Small intestine (tissue), 7 donors: Measurements from ENCODE around the gene PRDM16. TPM values are rescaled to one million over a fixed set of nuclear protein-coding genes. Genes with fewer than 3 reads are reported as not detected.

Experiments used
- DNase-seq, 2 donors: peaks; one replicate each; pipeline versions ENCODE4 v3.0.0 to v3.0.0-alpha.2; 2013
- FAIRE-seq: peaks from 2 replicates; lab custom pipeline; 2012; peaks lifted over from hg19 to GRCh38; lab: Jason Lieb, UNC
- H3K27ac ChIP-seq, 3 donors: one replicate each; pipeline ENCODE4 v1.5.1; 2013; ENCODE audit warnings: low read length in 2 of 3, mild to moderate bottlenecking in 2 of 3, control low read depth in 1 of 3, inconsistent platforms in 1 of 3, low read depth in 1 of 3, moderate library complexity in 1 of 3
- H3K27me3 ChIP-seq, 3 donors: one replicate each; pipeline ENCODE4 v1.6.1; 2013; ENCODE audit warnings: low read length in 3 of 3, inconsistent platforms in 1 of 3; ENCODE audit not compliant: control insufficient read depth in 3 of 3, insufficient read depth in 3 of 3
- H3K36me3 ChIP-seq, 3 donors: one replicate each; pipeline ENCODE4 v1.6.1; 2013; ENCODE audit warnings: low read length in 3 of 3, inconsistent platforms in 1 of 3, low read depth in 1 of 3, mild to moderate bottlenecking in 1 of 3, moderate library complexity in 1 of 3; ENCODE audit not compliant: control insufficient read depth in 3 of 3, insufficient read depth in 2 of 3
- H3K4me1 ChIP-seq, 3 donors: one replicate each; pipeline ENCODE4 v1.6.1; 2013; ENCODE audit warnings: low read length in 2 of 3, inconsistent platforms in 1 of 3, low read depth in 1 of 3, mild to moderate bottlenecking in 1 of 3, moderate library complexity in 1 of 3; ENCODE audit not compliant: control insufficient read depth in 3 of 3, insufficient read depth in 2 of 3
- H3K4me3 ChIP-seq, 3 donors: one replicate each; pipeline ENCODE4 v1.5.1; 2013; ENCODE audit warnings: low read length in 3 of 3, control low read depth in 1 of 3, inconsistent platforms in 1 of 3, low read depth in 1 of 3, mild to moderate bottlenecking in 1 of 3, moderate library complexity in 1 of 3
- H3K9me3 ChIP-seq, 2 donors: one replicate each; pipeline ENCODE4 v1.6.1; 2013; ENCODE audit warnings: low read depth in 1 of 2, low read length in 1 of 2; ENCODE audit not compliant: control insufficient read depth in 2 of 2, insufficient read depth in 1 of 2
- WGBS, 3 donors: extraction: QIAGEN DNeasy Blood & Tissue Kit; methylation state at CpG; one replicate each; pipeline ENCODE4 v1.1.7; 2013; 5-methylcytosine and 5-hydroxymethylcytosine counted together
- polyA plus RNA-seq, 4 donors: library from polyadenylated mRNA; stranded (reverse) in 3 of 4; unstranded in 1 of 4; fragments of 200-250 nt in 3 of 4; fragments of 120-200 nt in 1 of 4; gene quantifications; one replicate each; pipeline versions ENCODE4 v1.2.1 to v1.2.3, GENCODE V29; 2013
- donor health status: healthy with polysubstance abuse.
- donor health status: control.
- donor health status: control.
- donor health status: Bipolar disorder and iron deficiency.
- donor health status: healthy.

Gene PRDM16
- polyA plus RNA-seq, 4 donors, result 5.4 to 11.4 (median 8.2) TPM

DNA sequence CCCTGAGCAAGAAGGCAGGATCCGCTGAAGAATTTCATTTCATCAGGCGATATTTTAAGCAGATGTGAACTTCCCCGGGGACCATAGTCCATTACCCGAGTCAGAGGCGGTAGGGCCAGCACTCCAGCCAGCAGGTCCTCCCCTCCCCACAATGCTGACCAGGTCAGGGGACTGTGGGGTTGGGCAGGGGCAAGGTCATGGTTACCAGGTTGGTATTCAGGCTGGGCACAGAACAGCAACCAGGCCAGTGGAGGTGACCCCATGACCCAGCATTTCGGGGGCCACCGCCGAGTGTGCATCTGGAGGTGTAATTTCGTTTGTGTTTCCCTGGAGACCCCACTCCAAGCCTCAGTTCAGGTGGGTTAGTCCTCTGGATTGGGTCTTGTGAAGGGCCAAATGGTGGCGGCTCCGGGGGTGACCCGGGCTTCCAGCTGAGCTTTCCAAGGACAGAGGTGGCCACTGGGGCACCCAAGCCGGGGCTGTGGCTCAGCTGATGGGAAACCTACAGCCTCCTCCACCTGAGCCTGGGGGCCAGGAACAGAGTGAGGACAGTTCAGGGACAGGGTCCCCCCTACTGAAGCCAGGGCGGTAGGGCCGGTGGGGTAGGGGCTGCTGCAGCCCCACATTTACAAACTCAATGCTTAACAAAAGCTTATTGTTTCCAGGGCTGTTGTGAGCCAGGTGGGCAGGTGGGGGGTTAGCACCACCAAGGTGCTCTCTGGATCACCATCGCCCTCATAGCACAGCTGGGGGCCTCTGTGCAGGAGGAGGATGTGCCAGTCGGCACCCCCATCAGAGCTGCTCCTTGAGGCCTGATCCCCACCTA, 2.8 kb downstream of the PRDM16 start:
- Histone ChIP-seq H3K4me3 (peak overlapping the region in 2 of 3 donors; percentile 43 to 63), H3K36me3 (peaks cover 0 to 12% (median 0%) of the 10 kb centered on the region in 3 donors), H3K27ac (peak overlapping the region; percentile 72 to 87 (median 76)), H3K27me3 (peaks cover 2 to 44% (median 25%) of the 10 kb centered on the region in 3 donors), H3K9me3 (no peaks in the 10 kb centered on the region), H3K4me1 (peaks cover 0 to 6% (median 0%) of the 10 kb centered on the region in 3 donors)
- FAIRE-seq, result no peak
- DNase-seq, result peak; percentile 26 to 49
- 16 to 53% (median 34%) methylated on average over 16 to 17 of the region's 17 CpGs for WGBS, 3 donors

DNA sequence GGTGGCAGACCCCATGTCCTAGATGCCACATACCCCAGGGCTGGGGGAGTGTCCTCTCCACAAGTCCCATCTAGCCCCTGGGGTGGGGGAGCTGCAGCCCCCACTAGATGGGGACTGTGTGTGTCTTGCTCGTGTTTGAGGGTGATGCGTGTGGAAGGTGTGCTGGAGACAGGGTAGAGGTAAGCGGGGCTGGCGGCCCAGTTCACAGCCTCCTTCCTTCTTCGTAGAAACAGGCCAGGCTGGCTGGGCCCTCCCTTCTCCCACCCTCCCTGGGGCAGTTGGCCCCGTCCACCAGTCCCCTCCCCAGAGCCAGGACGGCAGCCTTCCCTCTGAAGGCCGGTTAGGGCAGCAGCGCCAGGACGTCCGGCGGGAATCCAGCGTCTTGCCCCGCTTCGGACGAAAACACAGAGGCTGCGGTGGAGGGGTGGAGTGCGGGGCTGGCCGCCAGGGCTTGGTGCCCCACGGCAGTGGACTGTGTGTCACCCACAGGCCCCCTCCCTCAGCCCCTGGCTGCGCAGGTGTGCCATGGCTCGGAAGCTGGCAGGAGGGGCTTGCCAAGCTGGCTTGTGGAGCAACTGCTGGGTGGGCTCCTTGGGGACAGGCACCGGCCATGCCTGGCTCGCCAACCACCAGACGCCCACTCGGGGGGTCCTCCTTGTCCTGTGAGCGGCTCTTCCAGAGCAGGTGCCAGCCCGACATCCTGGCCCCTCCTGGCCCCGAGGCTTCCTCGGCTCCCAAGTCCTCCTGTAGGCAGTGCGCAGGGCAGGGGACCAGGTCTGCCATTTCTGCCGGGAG, 3.6 kb downstream of the PRDM16 start:
- FAIRE-seq (no peak), DNase-seq (peak; percentile 39 to 53)
- Histone ChIP-seq H3K27me3 (peaks cover 0 to 38% (median 20%) of the 10 kb centered on the region in 3 donors), H3K27ac (peak overlapping the region; percentile 72 to 87 (median 76)), H3K4me1 (peaks cover 0 to 5% (median 0%) of the 10 kb centered on the region in 3 donors), H3K36me3 (peaks cover 0 to 10% (median 0%) of the 10 kb centered on the region in 3 donors), H3K4me3 (peak overlapping the region in 2 of 3 donors; percentile 43 to 63), H3K9me3 (no peaks in the 10 kb centered on the region)
- WGBS, 3 donors, result 7 to 34% (median 27%) methylated on average over 23 to 32 of the region's 32 CpGs

DNA sequence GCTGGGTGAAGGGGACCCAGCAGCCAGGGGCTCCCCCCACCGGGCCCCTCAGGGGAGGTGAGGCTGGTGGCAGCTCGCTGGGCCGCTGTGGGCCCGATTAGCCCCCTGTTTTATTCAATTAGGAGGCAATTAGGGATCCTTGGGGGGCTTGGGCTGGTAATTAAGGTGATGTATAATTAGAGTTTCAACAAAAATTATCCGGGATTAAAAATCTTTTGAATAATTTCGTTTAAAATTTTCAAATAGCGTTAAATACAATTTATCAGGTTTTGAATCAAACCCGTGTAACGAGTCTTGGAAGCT, 4.1 kb downstream of the PRDM16 start:
- FAIRE-seq, result no peak
- H3K27ac ChIP-seq, result peak overlapping the region in 2 of 3 donors; percentile 72 to 76
- peaks cover 0 to 11% (median 0%) of the 10 kb centered on the region in 3 donors for H3K36me3 ChIP-seq
- 1 to 10% (median 6%) methylated on average over 9 of the region's 9 CpGs for WGBS, 3 donors
- H3K27me3 ChIP-seq, result peaks cover 0 to 34% (median 16%) of the 10 kb centered on the region in 3 donors
- no peaks in the 10 kb centered on the region for H3K9me3 ChIP-seq
- peak overlapping the region in 2 of 3 donors; percentile 43 to 63 for H3K4me3 ChIP-seq
- no peak for DNase-seq
- H3K4me1 ChIP-seq, result peaks cover 0 to 5% (median 0%) of the 10 kb centered on the region in 3 donors

DNA sequence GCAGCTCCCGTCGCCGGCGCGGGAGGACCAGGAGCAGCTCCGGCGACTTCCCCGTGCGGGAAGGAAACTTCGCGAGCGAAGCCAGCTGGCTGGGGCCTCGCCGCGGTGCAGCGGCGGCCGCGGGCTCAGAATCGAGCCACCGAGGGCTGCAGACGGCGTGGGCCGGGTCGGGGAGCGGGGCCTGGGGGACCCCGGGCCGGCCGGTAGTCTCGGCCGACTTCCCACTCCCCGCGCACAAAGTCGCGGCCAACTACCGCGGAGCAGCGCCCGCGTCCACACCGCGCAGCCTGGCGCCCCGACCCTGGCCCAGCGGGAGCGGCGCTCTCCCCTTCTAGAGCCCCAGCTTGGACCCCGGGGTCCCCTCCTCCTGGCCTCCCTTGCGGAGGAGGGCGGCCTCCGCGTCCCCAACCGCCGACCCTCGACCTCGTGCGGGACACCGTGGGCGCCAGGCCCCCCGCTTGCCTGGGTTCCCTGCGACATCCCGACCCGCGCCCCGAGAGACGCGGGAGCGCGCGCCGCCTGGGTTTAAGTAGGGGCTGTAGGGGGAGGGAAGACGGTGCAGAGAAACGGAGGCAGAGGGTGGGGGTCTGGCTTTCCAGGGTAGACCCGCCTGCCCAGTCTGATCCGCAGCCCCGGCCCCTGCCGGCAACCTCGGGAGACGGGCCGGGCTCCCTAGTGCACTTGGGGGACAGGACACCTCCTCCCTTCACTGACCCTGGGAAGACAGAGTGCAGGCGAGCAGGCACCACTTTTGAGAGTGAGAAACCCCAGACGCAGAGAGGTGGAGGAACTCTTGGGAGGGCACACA, 4.7 kb downstream of the PRDM16 start:
- no peak for FAIRE-seq
- peaks cover 0 to 31% (median 16%) of the 10 kb centered on the region in 3 donors for H3K27me3 ChIP-seq
- peaks cover 0 to 11% (median 0%) of the 10 kb centered on the region in 3 donors for H3K36me3 ChIP-seq
- peak overlapping the region in 2 of 3 donors; percentile 43 to 53 for H3K4me3 ChIP-seq
- H3K9me3 ChIP-seq, result no peaks in the 10 kb centered on the region
- DNase-seq, result peak; percentile 42 to 44
- peaks cover 0 to 5% (median 0%) of the 10 kb centered on the region in 3 donors for H3K4me1 ChIP-seq
- peak overlapping the region in 2 of 3 donors; percentile 20 to 72 for H3K27ac ChIP-seq
- 5 to 16% (median 8%) methylated on average over 62 to 82 of the region's 82 CpGs for WGBS, 3 donors

DNA sequence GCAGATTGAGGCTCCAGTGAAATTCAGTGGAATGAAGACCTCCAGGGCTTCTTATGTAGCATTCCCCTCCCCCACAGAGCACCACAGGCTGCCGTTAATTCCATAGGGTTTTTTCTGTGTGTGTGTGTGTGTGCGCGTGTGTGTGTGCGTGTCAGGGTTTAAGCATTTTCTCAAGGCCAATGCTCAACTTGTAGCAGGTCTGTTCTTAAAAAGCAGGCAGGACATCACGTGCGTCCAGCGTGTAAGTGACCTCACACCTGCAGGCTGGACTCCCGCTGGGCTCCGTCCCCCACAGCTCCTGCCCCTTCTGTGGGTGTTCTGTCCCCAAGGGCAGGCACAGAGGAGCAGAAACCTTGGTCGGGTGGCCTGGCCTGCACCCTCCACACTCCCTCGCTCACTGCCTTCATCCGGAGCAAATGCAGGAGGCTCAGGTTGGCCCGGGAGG, 5.3 kb downstream of the PRDM16 start:
- H3K27me3 ChIP-seq, result peaks cover 0 to 28% (median 16%) of the 10 kb centered on the region in 3 donors
- 26 to 54% (median 43%) methylated on average over 13 of the region's 13 CpGs for WGBS, 3 donors
- DNase-seq (peak; percentile 25 to 26), FAIRE-seq (no peak)
- H3K27ac ChIP-seq, result peak overlapping the region in 1 of 3 donors; percentile 20
- H3K36me3 ChIP-seq, result peaks cover 0 to 11% (median 0%) of the 10 kb centered on the region in 3 donors
- no peaks in the 10 kb centered on the region for H3K9me3 ChIP-seq
- H3K4me1 ChIP-seq, result peaks cover 0 to 5% (median 0%) of the 10 kb centered on the region in 3 donors
- peak overlapping the region in 2 of 3 donors; percentile 24 to 53 for H3K4me3 ChIP-seq

DNA sequence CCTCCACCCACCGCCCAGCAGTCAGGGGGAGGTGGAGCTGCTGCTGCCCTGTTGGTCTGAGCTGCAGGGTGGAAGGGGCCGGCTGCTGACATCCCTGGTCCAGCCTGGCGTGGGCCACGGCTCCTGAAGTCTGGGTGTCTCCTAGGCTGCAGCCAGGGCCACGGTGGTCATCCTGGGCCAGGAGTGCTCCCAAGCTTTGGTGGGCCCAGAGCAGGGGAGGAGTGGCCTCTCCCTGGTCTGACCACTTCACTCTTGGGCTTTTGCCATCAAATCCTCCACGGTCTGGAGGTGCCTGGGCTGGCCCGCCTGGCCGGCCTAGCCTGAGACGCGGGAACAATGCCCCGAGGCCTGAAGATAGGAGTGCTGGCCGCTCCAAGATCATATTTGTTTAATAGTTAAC, 5.8 kb downstream of the PRDM16 start:
- Histone ChIP-seq H3K27ac (peak overlapping the region in 1 of 3 donors; percentile 7), H3K27me3 (peaks cover 0 to 28% (median 16%) of the 10 kb centered on the region in 3 donors), H3K4me1 (peaks cover 0 to 5% (median 0%) of the 10 kb centered on the region in 3 donors), H3K4me3 (no peak overlapping the region), H3K9me3 (no peaks in the 10 kb centered on the region), H3K36me3 (peaks cover 0 to 11% (median 0%) of the 10 kb centered on the region in 3 donors)
- 47 to 63% (median 49%) methylated on average over 12 of the region's 12 CpGs for WGBS, 3 donors
- DNase-seq (no peak), FAIRE-seq (no peak)

DNA sequence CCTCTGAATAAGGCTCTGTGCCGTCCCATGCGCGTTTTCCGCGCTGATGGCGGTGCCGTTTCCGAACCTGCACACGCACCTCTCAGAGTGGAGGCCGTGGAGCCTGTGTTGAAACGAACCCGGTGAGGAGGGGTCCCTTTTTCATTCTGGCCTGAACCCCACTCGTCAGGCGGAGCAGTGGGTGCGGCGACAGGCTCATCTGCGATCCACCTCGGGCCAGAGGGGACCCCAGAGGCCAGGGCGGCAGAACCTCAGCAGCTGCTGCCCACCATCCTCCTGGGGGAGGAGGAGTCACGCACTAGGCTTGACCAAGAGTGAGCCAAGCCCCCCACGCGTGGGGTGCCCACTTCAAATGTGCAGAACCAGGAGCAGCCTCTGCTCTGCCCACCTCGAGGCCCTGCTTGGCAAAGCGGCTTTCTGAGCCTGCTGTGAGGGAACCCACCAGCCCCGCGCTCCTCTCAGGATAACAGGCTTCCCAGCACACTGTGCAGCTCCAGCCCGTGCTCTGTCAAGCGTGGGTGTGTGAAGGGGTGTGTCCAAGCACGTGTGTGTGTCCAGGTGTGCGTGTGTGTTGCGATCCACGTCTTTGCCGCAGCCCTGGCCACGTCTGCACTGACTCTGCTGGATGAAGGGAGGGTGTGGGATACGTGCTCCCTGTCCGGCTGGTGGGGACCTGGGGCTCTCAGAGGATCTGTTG, 6.8 kb downstream of the PRDM16 start:
- WGBS, 3 donors, result 68 to 84% (median 75%) methylated on average over 36 of the region's 36 CpGs
- H3K9me3 ChIP-seq, result no peaks in the 10 kb centered on the region
- H3K4me3 ChIP-seq, result no peak overlapping the region
- peaks cover 0 to 11% (median 0%) of the 10 kb centered on the region in 3 donors for H3K36me3 ChIP-seq
- DNase-seq (peak in 1 of 2 donors; percentile 17), FAIRE-seq (no peak)
- peaks cover 0 to 5% (median 0%) of the 10 kb centered on the region in 3 donors for H3K4me1 ChIP-seq
- H3K27ac ChIP-seq, result no peak overlapping the region
- H3K27me3 ChIP-seq, result peaks cover 0 to 28% (median 16%) of the 10 kb centered on the region in 3 donors
